K562 (cell line): Measurements from ENCODE around the gene ARSK. TPM values are rescaled to one million over a fixed set of nuclear protein-coding genes. Genes with fewer than 3 reads are reported as not detected.

ENCODE experiments used
- ATAC-seq: fragments of 200-7000 bp; cut with Tn5 transposase; 3 replicates; pipeline ENCODE4 v1.9.1; 2020; ENCODE audit warnings: moderate library complexity
- BruUV-seq: library from RNA; stranded (reverse); fragments of 400-500 nt; replicated peaks from 2 replicates; lab custom pipeline; 2021; lab: Mats Ljungman, UMichigan
- CTCF ChIA-PET: fragments of 300-600 bp; formaldehyde crosslinking; extraction: SDS; loops from one replicate; lab custom pipeline; 2021; ENCODE audit warnings: low intra/inter-chr PET ratio; lab: Yijun Ruan, JAX
- POLR2A ChIA-PET: fragments of 300-600, 350-650 bp; sonication (Branson Sonifier 250); formaldehyde crosslinking; extraction: SDS; loops from one replicate; lab custom pipeline; 2021; ENCODE audit warnings: antibody characterized with exemption, inconsistent platforms; lab: Yijun Ruan, JAX
- DNase-seq, 4 experiments: peaks; one replicate each; pipeline versions ENCODE4 v3.0.0 to v3.0.0-alpha.2; 2011 to 2018; ENCODE audit warnings: low spot score in 3 of 4, mixed read lengths in 3 of 4; ENCODE audit errors: extremely low read depth in 1 of 4
- FAIRE-seq: peaks from 2 replicates; lab custom pipeline; 2011; peaks lifted over from hg19 to GRCh38; lab: Jason Lieb, UNC
- H2AFZ ChIP-seq: 2 replicates; pipeline ENCODE4 v1.6.0; 2011; ENCODE audit warnings: low read depth, low read length, control low read depth, inconsistent platforms
- H3K27ac ChIP-seq: fragments of 200-600 bp; 3 replicates; pipeline ENCODE4 v1.8.0; 2011; ENCODE audit warnings: low read depth, mild to moderate bottlenecking, control low read depth, inconsistent platforms, low read length, moderate library complexity, mixed read lengths; ENCODE audit errors: extremely low read depth
- H3K27me3 ChIP-seq, 2 experiments: fragments of 300-600 bp in 1 of 2; 2 replicates in 1 of 2; 3 replicates in 1 of 2; pipeline versions ENCODE4 v1.6.0 to v1.8.0; 2011; ENCODE audit warnings: inconsistent platforms in 2 of 2, low read length in 2 of 2, mild to moderate bottlenecking in 1 of 2, mixed read lengths in 1 of 2, moderate library complexity in 1 of 2; ENCODE audit not compliant: control insufficient read depth in 2 of 2, insufficient read depth in 2 of 2
- H3K36me3 ChIP-seq: fragments of 300-600 bp; 3 replicates; pipeline ENCODE4 v1.8.0; 2011; ENCODE audit warnings: mild to moderate bottlenecking, low read length, inconsistent platforms; ENCODE audit not compliant: control insufficient read depth, insufficient read depth
- H3K4me1 ChIP-seq, 2 experiments: fragments of 200-600 bp in 1 of 2; replicated peaks in 1 of 2; 2 replicates in 1 of 2; 3 replicates in 1 of 2; pipeline versions ENCODE4 v1.5.1 to v1.8.0; 2011; ENCODE audit warnings: inconsistent platforms in 2 of 2, low read length in 2 of 2, mild to moderate bottlenecking in 1 of 2, mixed read lengths in 1 of 2, moderate library complexity in 1 of 2; ENCODE audit not compliant: control insufficient read depth in 2 of 2, insufficient read depth in 2 of 2
- H3K4me2 ChIP-seq: 2 replicates; pipeline ENCODE4 v1.6.1; 2011; ENCODE audit warnings: low read length, control low read depth, inconsistent platforms, mixed read lengths; ENCODE audit not compliant: insufficient read depth
- H3K4me3 ChIP-seq: fragments of 200-600 bp; sonication (generic), shearing (Covaris generic); 2 replicates; pipeline ENCODE4 v1.5.1; 2016; ENCODE audit warnings: control low read depth, inconsistent platforms
- H3K79me2 ChIP-seq: fragments of 200-600 bp; 3 replicates; pipeline ENCODE4 v1.8.0; 2011; ENCODE audit warnings: low read length, inconsistent platforms; ENCODE audit not compliant: control insufficient read depth, insufficient read depth
- H3K9ac ChIP-seq, 2 experiments: 2 replicates each; pipeline versions ENCODE4 v1.6.0 to v1.6.1; 2011; ENCODE audit warnings: low read depth in 2 of 2, low read length in 2 of 2, control low read depth in 1 of 2, inconsistent platforms in 1 of 2, mild to moderate bottlenecking in 1 of 2, mixed read lengths in 1 of 2; ENCODE audit not compliant: insufficient read depth in 1 of 2
- H3K9me1 ChIP-seq: one replicate; pipeline ENCODE4 v1.6.0; 2011; ENCODE audit warnings: inconsistent platforms, mild to moderate bottlenecking, low read length, moderate library complexity; ENCODE audit not compliant: control insufficient read depth, insufficient read depth
- H3K9me3 ChIP-seq: replicated peaks from 2 replicates; pipeline ENCODE4 v1.5.1; 2011; ENCODE audit warnings: low read depth, low read length, inconsistent platforms; ENCODE audit not compliant: control insufficient read depth, insufficient read depth
- H4K20me1 ChIP-seq: replicated peaks from 2 replicates; pipeline ENCODE4 v1.6.1; 2011; ENCODE audit warnings: low read length, inconsistent platforms, mixed read lengths; ENCODE audit not compliant: control insufficient read depth, insufficient read depth
- ADNP ChIP-seq: fragments of 200-800 bp; sonication (Bioruptor generic); IDR thresholded peaks from 2 replicates; pipeline ENCODE4 v1.6.1; 2016; ENCODE audit warnings: missing genetic modification characterization, missing compliant biosample characterization
- CBX3 ChIP-seq, 2 experiments: IDR thresholded peaks; 1 replicate in 1 of 2; 2 replicates in 1 of 2; pipeline ENCODE4 v1.6.1; 2012; ENCODE audit warnings: inconsistent platforms in 2 of 2, low read length in 2 of 2, borderline replicate concordance in 1 of 2, control low read depth in 1 of 2
- CBX5 ChIP-seq: IDR thresholded peaks from 2 replicates; pipeline ENCODE4 v1.6.1; 2014; ENCODE audit warnings: low read depth, borderline replicate concordance
- HDAC6 ChIP-seq: IDR thresholded peaks from 2 replicates; pipeline ENCODE4 v1.6.1; 2012; ENCODE audit warnings: low read depth, mild to moderate bottlenecking, control low read depth, inconsistent platforms, low read length, moderate library complexity
- KDM5B ChIP-seq: fragments of 200-600 bp; sonication (generic); IDR thresholded peaks from 2 replicates; pipeline ENCODE4 v1.6.1; 2012; ENCODE audit warnings: low read depth, mild to moderate bottlenecking, moderate library complexity, low read length, control low read depth, inconsistent platforms; ENCODE audit not compliant: insufficient replicate concordance
- SIN3A ChIP-seq, 2 experiments: fragments of 150-350 bp in 1 of 2; IDR thresholded peaks; 2 replicates each; pipeline ENCODE4 v1.6.1; 2011 to 2016; ENCODE audit warnings: borderline replicate concordance in 2 of 2, low read depth in 2 of 2, low read length in 2 of 2, mild to moderate bottlenecking in 2 of 2, moderate library complexity in 2 of 2; ENCODE audit not compliant: control insufficient read depth in 1 of 2
- SIX5 ChIP-seq, 2 experiments: IDR thresholded peaks; 2 replicates each; pipeline ENCODE4 v1.6.1; 2011; ENCODE audit warnings: low read length in 2 of 2, borderline replicate concordance in 1 of 2, low read depth in 1 of 2, mild to moderate bottlenecking in 1 of 2, moderate library complexity in 1 of 2; ENCODE audit not compliant: insufficient read depth in 1 of 2
- YBX1 ChIP-seq: fragments of 450-650 bp; IDR thresholded peaks from 2 replicates; pipeline ENCODE4 v1.7.1; 2016; ENCODE audit warnings: mild to moderate bottlenecking
- ZNF696 ChIP-seq: fragments of 250-450 bp; sonication (Bioruptor Pico); conservative IDR thresholded peaks from 2 replicates; pipeline ENCODE4 v1.4.0; 2020; ENCODE audit warnings: mild to moderate bottlenecking, moderate library complexity
- in situ Hi-C: fragments of 300-500 bp; cut with MboI; formaldehyde crosslinking; loops from 4 replicates; pipeline ENCODE4 v1.15.0; 2018; ENCODE audit warnings: inconsistent platforms, mixed read lengths
- intact Hi-C: fragments of 100-400 bp; cut with micrococcal nuclease; formaldehyde crosslinking; loops from 2 replicates; pipeline ENCODE4 v1.14.2; 2022
- polyA plus RNA-seq, 8 experiments: library from polyadenylated mRNA; depleted of rRNA in 4 of 8; stranded (reverse) in 5 of 8; unstranded in 3 of 8; fragments of >200 nt; fragmentation: Nextera tagmentation in 2 of 8; fragmentation: Illumina TruSeq in 1 of 8; extraction: Ambion mirVana in 2 of 8; extraction: Trizol in 1 of 8; gene quantifications; 2 replicates each; pipeline versions ENCODE4 v1.2.1 to v1.2.3, GENCODE V29; 2011 to 2014; ENCODE audit warnings: inconsistent platforms in 1 of 8, missing spikeins in 1 of 8
- total RNA-seq, 7 experiments: library from RNA; depleted of rRNA in 6 of 7; stranded (reverse); fragments of >200 nt in 6 of 7; fragmentation: Illumina TruSeq in 2 of 7; extraction: Trizol in 2 of 7; gene quantifications; 2 replicates each; pipeline versions ENCODE4 v1.2.1 to v1.2.3, GENCODE V29; 2011 to 2021; ENCODE audit warnings: low replicate concordance in 1 of 7
- TF ChIP-seq, protein P1 (sequence below): IDR thresholded peaks from 2 replicates; pipeline ENCODE4 v1.6.1; 2011; ENCODE audit not compliant: insufficient read length; ENCODE audit errors: extremely low read depth
- TF ChIP-seq, protein P2 (sequence below): fragments of 250-450 bp; sonication (Bioruptor Pico); IDR thresholded peaks from 2 replicates; pipeline ENCODE4 v1.5.0; 2021
- TF ChIP-seq, protein P3 (sequence below): fragments of 250-450 bp; sonication (Bioruptor Pico); IDR thresholded peaks from 2 replicates; pipeline ENCODE4 v1.8.0; 2021; ENCODE audit warnings: mild to moderate bottlenecking, moderate library complexity
- TF ChIP-seq, protein P4 (sequence below), 2 experiments: fragments of 150-350 bp in 1 of 2; IDR thresholded peaks; 2 replicates each; pipeline ENCODE4 v1.6.1; 2012 to 2016; ENCODE audit warnings: low read depth in 2 of 2, low read length in 2 of 2, mild to moderate bottlenecking in 1 of 2, moderate library complexity in 1 of 2
- TF ChIP-seq, protein P5 (sequence below): fragments of 450-650 bp; formaldehyde crosslinking; IDR thresholded peaks from 2 replicates; pipeline ENCODE4 v1.4.0; 2020; ENCODE audit warnings: mild to moderate bottlenecking, moderate library complexity

The ARSK gene
- total and polyA plus RNA-seq, 9 of the 15 experiments (the other 6 are each of a cell fraction or from before 2014, with no cell fraction given), result 2.7 to 9.4 (median 7.1) TPM

DNA sequence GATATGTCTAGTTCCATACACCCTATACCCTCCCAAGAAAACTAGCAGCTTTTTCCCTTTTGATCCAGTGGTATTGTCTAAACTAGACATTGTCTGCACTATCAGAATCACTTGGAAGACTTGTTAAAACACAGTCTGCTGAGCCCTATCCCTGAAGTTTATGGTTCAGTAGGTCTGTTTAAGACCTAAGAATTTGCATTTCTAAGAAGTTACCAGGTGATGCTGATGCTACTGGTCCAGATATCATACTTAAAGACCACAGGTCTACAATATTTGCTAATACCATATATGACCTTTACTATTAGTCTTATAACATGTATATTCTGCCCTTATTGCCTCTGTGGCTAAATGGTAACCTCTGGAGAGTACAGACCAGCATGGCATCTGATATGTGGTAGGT lies 23.4 kb upstream of the ARSK start:
- Histone ChIP-seq H3K36me3 (peaks cover 80% of the 10 kb centered on the region), H3K4me1 (no peaks in the 10 kb centered on the region), H3K27me3 (no peaks in the 10 kb centered on the region), H3K4me2 (no peak overlapping the region), H3K79me2 (no peaks in the 10 kb centered on the region), H3K9ac (no peak overlapping the region), H3K9me3 (no peaks in the 10 kb centered on the region), H3K9me1 (no peaks in the 10 kb centered on the region), H2AFZ (no peak overlapping the region), H3K27ac (no peak overlapping the region), H3K4me3 (no peak overlapping the region), H4K20me1 (no peaks in the 10 kb centered on the region)
- no peak for ATAC-seq
- CTCF ChIA-PET, result no interaction called here
- no TSS peak for BruUV-seq
- FAIRE-seq, result no peak
- DNase-seq, result no peak
- POLR2A ChIA-PET, result interaction anchor here (1.7 kb wide), 1 partner anchor 12 kb away, joined by 4 read pairs; no protein-coding TSS in a partner anchor
- in situ Hi-C loops (no loop called here), intact Hi-C loops (no loop called here)
- TF ChIP-seq, protein P1, sequence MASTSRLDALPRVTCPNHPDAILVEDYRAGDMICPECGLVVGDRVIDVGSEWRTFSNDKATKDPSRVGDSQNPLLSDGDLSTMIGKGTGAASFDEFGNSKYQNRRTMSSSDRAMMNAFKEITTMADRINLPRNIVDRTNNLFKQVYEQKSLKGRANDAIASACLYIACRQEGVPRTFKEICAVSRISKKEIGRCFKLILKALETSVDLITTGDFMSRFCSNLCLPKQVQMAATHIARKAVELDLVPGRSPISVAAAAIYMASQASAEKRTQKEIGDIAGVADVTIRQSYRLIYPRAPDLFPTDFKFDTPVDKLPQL, result no peak
- TF ChIP-seq HDAC6 (no peak), SIN3A (IDR thresholded peaks at IDR 0.05; ENCODE audit: borderline replicate concordance in 2 of 2, control insufficient read depth in 1 of 2, low read depth in 2 of 2, low read length in 2 of 2) (no peak), CBX3 (IDR thresholded peaks at IDR 0.05; ENCODE audit: borderline replicate concordance in 1 of 2, low read length in 2 of 2) (no peak), ADNP (tag) (no peak), CBX5 (no peak), KDM5B (no peak), SIX5 (IDR thresholded peaks at IDR 0.05; ENCODE audit: borderline replicate concordance in 1 of 2, insufficient read depth in 1 of 2, low read depth in 1 of 2, low read length in 2 of 2) (no peak), YBX1 (no peak), ZNF696 (CRISPR knock-in tag) (no peak)
- TF ChIP-seq, protein P2, sequence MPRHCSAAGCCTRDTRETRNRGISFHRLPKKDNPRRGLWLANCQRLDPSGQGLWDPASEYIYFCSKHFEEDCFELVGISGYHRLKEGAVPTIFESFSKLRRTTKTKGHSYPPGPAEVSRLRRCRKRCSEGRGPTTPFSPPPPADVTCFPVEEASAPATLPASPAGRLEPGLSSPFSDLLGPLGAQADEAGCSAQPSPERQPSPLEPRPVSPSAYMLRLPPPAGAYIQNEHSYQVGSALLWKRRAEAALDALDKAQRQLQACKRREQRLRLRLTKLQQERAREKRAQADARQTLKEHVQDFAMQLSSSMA (CRISPR knock-in tag), result no peak
- TF ChIP-seq, protein P3, sequence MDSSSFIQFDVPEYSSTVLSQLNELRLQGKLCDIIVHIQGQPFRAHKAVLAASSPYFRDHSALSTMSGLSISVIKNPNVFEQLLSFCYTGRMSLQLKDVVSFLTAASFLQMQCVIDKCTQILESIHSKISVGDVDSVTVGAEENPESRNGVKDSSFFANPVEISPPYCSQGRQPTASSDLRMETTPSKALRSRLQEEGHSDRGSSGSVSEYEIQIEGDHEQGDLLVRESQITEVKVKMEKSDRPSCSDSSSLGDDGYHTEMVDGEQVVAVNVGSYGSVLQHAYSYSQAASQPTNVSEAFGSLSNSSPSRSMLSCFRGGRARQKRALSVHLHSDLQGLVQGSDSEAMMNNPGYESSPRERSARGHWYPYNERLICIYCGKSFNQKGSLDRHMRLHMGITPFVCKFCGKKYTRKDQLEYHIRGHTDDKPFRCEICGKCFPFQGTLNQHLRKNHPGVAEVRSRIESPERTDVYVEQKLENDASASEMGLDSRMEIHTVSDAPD (CRISPR knock-in tag), result no peak
- TF ChIP-seq, protein P4, sequence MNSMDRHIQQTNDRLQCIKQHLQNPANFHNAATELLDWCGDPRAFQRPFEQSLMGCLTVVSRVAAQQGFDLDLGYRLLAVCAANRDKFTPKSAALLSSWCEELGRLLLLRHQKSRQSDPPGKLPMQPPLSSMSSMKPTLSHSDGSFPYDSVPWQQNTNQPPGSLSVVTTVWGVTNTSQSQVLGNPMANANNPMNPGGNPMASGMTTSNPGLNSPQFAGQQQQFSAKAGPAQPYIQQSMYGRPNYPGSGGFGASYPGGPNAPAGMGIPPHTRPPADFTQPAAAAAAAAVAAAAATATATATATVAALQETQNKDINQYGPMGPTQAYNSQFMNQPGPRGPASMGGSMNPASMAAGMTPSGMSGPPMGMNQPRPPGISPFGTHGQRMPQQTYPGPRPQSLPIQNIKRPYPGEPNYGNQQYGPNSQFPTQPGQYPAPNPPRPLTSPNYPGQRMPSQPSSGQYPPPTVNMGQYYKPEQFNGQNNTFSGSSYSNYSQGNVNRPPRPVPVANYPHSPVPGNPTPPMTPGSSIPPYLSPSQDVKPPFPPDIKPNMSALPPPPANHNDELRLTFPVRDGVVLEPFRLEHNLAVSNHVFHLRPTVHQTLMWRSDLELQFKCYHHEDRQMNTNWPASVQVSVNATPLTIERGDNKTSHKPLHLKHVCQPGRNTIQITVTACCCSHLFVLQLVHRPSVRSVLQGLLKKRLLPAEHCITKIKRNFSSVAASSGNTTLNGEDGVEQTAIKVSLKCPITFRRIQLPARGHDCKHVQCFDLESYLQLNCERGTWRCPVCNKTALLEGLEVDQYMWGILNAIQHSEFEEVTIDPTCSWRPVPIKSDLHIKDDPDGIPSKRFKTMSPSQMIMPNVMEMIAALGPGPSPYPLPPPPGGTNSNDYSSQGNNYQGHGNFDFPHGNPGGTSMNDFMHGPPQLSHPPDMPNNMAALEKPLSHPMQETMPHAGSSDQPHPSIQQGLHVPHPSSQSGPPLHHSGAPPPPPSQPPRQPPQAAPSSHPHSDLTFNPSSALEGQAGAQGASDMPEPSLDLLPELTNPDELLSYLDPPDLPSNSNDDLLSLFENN (IDR thresholded peaks at IDR 0.05; ENCODE audit: low read depth in 2 of 2, low read length in 2 of 2), result no peak
- TF ChIP-seq, protein P5, sequence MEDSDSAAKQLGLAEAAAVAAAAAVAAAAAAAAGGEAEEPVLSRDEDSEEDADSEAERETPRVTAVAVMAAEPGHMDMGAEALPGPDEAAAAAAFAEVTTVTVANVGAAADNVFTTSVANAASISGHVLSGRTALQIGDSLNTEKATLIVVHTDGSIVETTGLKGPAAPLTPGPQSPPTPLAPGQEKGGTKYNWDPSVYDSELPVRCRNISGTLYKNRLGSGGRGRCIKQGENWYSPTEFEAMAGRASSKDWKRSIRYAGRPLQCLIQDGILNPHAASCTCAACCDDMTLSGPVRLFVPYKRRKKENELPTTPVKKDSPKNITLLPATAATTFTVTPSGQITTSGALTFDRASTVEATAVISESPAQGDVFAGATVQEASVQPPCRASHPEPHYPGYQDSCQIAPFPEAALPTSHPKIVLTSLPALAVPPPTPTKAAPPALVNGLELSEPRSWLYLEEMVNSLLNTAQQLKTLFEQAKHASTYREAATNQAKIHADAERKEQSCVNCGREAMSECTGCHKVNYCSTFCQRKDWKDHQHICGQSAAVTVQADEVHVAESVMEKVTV (CRISPR knock-in tag), result no peak
